SK-MEL-5 (cell line): ENCODE measurements around the gene CSPG4. TPM values are rescaled to one million over a fixed set of nuclear protein-coding genes. Genes with fewer than 3 reads are reported as not detected.
A peak's percentile ranks its signal among the peaks of the same experiment; 100 is the strongest.

Source experiments
- DNase-seq: peaks from one replicate; pipeline ENCODE4 v3.0.0-alpha.2; 2016; ENCODE audit warnings: low read depth, low spot score
- in situ Hi-C: cut with HindIII; loops from 2 replicates; pipeline ENCODE4 v1.10.0; 2016; ENCODE audit warnings: low sequenced_read_pairs, high pct_unique_total_duplicates, low pct_unique_long_range_greater_than_20kb
- total RNA-seq: library from RNA; depleted of rRNA; stranded (reverse); fragments of >200 nt; shearing (Covaris generic); gene quantifications from 2 replicates; pipeline ENCODE4 v1.2.3, GENCODE V29; 2014

CSPG4 gene
- total RNA-seq, 1 experiment from 2014 or later: 11.8 TPM

GRCh38 chr15:75671730-75672602 is 40.7 kb downstream of the CSPG4 start:
- peak; percentile 8 for DNase-seq
- in situ Hi-C loops: no loop called here

- in situ Hi-C loops: no loop called here
- DNase-seq: no peak
These were observed 42.8 kb downstream of the CSPG4 start for GRCh38 chr15:75669879-75670212.

- in situ Hi-C loops: no loop called here
- no peak for DNase-seq
These were observed 43.3 kb downstream of the CSPG4 start for GRCh38 chr15:75669191-75669878.

- no peak for DNase-seq
- in situ Hi-C loops: no loop called here
These were observed 45.7 kb downstream of the CSPG4 start for GRCh38 chr15:75666823-75667501.

DNA sequence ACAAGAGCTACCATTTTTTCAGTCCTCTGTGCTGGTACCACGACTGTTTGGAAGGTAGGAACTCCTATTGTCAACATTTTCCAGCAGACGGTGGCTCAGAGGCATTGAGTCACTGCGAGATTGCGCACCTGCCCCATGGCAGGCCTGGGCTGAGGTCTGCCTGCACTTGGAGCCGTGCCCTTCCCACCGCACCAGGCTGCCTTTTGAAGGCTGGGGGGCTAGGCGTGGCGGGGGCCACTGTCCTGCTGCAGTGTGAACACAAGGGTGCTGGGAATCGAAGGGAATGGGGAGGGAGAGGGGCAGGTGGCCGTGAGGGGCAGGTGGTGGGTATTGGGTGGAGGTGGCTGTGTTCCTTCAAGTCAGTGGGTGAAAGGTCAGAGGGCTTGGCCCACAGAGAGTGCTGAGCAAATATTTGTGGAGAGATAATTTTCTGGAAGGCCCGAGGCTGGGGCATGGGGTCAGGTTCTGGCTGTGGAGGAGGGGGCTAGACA is 48.7 kb downstream of the CSPG4 start:
- in situ Hi-C loops: no loop called here
- DNase-seq: no peak

DNA sequence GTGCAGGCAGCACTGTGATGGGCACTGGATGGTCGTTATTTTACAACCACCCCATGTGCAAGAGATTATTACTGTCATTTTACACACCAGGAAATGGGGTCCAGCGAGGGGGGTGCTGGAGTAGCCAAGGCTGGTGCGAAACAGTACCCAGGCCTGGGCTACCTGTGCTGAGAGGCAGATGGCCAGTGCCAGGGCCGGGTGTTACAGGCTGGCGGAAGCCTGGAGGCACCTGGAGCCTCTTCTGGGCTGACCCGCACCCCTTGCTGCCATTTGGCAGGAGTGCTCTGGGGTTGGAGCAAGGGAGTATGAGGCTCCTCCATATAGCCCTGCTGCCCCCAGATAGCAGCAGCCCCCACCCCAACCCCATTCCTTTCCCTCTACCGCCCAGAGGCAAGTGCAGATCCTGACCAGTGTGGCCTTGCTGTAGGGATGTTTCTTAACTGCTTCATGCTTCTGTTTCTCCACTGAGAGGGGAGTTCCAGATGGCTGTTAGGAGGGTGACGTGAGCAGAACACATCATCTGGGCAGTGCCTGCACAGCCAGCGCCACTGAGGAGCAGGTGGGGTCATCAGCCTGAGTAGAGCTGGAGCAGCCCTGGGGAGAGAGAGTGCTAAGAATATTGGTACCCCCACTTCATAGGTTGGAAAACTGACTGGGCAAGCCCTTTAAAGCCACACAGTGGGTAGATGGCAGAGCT is 49.7 kb downstream of the CSPG4 start:
- in situ Hi-C loops: no loop called here
- no peak for DNase-seq

- in situ Hi-C loops: no loop called here
- DNase-seq: no peak
These were observed 50.9 kb downstream of the CSPG4 start for GRCh38 chr15:75661756-75662140.

GRCh38 chr15:75661100-75661755 is 51.4 kb downstream of the CSPG4 start:
- in situ Hi-C loops: no loop called here
- DNase-seq: no peak

- in situ Hi-C loops: no loop called here
- no peak for DNase-seq
These were observed 52.6 kb downstream of the CSPG4 start for GRCh38 chr15:75659928-75660645.

- in situ Hi-C loops: no loop called here
- DNase-seq: no peak
These were observed 53.4 kb downstream of the CSPG4 start for GRCh38 chr15:75659141-75659771.

- in situ Hi-C loops: no loop called here
These were observed 55.8 kb downstream of the CSPG4 start for GRCh38 chr15:75656813-75657212.

DNA sequence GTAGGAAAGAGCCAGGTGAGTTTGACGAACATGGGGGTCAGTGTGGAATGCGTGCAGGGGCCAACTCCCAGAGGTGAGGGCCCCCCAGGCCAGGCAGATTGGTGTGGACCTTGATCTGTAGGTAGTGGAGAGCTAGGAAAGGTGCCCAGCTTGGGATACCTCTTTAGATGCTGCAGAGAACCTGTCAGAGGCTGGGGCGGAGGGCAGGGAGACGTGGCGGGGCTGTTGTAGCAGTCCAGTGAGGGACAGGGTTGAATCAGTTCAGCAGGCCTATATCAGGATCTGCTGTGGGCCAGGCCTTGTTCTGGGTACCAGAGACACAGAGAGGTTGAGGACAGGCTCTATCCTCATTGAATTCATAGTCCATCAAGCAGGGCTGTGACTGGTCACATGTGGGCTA is 56.3 kb downstream of the CSPG4 start:
- DNase-seq: no peak
- in situ Hi-C loops: no loop called here

More at GRCh38 chr15:75656813-75657212, 55.8 kb downstream of the CSPG4 start:
- DNase-seq: no peak

- in situ Hi-C loops: no loop called here
- DNase-seq: no peak
These were observed 56.7 kb downstream of the CSPG4 start for GRCh38 chr15:75655931-75656330.

- in situ Hi-C loops: no loop called here
These were observed 58.3 kb downstream of the CSPG4 start for GRCh38 chr15:75654201-75654907.

GRCh38 chr15:75653347-75653913 is 59.2 kb downstream of the CSPG4 start:
- no peak for DNase-seq
- in situ Hi-C loops: no loop called here

More at GRCh38 chr15:75654201-75654907, 58.3 kb downstream of the CSPG4 start:
- DNase-seq: no peak
